ENCODE results near the gene IL11.

IL11 gene

GRCh38 chr19:55353803-55354697 is 16.2 kb downstream of the IL11 start:
- peak overlapping the region; percentile 37 for H3K4me3 ChIP-seq (ENCODE audit: low read depth, low read length)

DNA sequence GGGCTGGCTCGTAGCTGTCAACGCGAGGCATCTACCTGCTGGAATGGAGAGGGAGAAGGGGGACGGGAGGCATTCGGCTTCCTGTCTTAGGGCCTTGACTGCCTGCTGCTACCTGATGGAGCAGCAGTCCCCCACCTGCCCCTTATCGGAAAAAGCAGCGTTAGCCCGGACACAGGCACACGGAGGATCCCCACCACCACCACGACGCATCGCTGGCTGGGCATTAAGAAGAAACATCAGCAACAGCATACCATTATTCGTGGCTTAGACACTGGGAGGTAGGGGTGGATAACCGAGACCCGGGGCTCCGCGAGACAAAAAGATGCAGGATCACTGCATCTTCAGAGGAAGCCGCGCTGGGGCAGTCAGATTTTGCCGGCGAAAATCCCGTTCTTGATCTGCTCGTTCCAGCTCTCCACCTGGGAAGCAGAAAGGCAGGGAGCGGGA is 16.9 kb downstream of the IL11 start:
- peak overlapping the region; percentile 37 for H3K4me3 ChIP-seq (ENCODE audit: low read depth, low read length)

GRCh38 chr19:55352549-55353145 is 17.6 kb downstream of the IL11 start:
- H3K4me3 ChIP-seq (ENCODE audit: low read depth, low read length): no peak overlapping the region

DNA sequence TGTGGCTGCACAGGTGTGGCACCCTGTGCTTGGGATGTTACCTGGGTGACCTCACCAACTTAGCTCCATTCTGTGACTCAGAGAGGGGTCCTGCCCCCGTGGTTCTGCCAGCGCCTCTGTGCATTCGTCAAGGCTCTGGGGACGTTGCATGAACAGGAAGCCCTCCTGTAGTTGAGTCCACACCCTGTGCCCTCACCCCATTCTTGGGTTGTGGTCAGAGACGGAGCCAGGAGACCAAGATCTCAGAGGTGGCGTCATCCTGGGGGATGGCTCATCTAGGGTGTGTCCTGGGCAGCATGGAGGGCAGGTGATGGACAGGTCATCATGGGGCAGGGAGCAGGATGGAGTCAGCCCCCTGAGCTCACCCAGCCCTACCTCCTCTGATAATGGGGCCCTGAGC is 18.2 kb downstream of the IL11 start:
- no peak overlapping the region for H3K4me3 ChIP-seq (ENCODE audit: low read depth, low read length)

- no peak overlapping the region for H3K4me3 ChIP-seq (ENCODE audit: low read depth, low read length)
These were observed 19.5 kb downstream of the IL11 start for GRCh38 chr19:55350620-55351315.

- H3K4me3 ChIP-seq (ENCODE audit: low read depth, low read length): no peak overlapping the region
These were observed 21.8 kb downstream of the IL11 start for GRCh38 chr19:55348317-55349034.

DNA sequence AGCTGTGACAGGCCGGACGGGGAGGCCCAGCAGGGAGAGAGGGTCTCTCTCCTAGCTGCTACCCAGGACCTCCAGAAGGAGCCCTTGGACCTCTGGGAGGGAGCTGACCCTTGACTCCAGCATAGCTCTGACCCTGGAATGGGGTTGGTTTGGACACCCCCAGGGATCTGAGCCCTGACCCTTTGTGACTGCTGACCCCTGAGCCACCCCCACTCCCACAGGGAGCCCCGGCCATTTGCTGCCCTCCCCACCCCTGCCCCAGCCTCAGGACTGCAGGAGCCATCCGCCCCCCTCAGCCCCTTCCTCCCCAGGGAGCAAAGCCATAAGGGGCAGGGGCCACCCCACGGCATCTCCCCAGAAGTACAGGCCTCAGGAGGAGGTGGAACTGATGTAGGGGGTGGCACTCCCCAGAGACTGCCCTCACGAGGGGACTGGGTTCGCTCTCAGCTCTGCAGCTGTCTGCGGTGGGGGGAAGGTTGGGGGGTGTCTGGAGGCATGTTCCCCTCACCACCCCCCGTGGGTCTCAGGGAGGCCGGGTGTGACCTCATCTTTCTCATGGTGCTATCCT is 22.7 kb downstream of the IL11 start:
- no peak overlapping the region for H3K4me3 ChIP-seq (ENCODE audit: low read depth, low read length)

DNA sequence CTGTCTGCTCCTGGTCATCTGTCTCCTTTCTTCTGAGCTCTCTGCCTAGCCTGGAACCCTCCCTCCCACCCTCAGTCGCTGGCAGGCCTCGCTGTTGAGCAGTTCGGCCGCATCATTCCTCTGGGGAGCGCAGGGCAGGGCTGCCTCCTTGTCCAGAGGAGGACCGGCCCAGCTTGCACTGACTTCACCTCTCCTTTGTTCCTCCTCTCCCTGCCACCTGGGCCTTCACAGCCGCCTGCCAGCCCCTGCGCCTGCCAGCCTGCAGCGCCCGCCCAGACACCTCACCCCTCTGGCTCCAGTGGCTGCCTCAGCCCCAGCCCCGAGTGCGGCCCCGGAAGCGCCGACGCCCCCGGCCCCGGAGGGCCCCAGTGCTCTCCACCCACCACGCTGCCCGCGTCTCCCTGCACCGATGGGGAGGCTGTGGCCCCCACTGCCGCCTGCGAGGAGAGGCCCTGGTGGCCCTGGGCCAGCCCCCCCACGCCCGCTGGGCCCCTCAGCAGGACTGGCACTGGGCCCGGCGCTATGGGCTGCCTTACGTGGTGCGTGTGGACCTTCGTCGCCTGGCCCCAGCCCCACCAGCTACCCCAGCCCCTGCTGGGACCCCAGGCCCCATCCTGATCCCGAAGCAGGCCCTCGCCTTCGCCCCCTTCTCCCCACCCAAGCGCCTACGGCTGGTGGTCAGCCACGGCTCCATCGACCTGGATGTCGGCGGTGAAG is 23.4 kb downstream of the IL11 start:
- H3K4me3 ChIP-seq (ENCODE audit: low read depth, low read length): no peak overlapping the region

- H3K4me3 ChIP-seq (ENCODE audit: low read depth, low read length): no peak overlapping the region
These were observed 24.2 kb downstream of the IL11 start for GRCh38 chr19:55345818-55346724.

GRCh38 chr19:55345101-55345817 is 25.0 kb downstream of the IL11 start:
- H3K4me3 ChIP-seq (ENCODE audit: low read depth, low read length): no peak overlapping the region

- H3K4me3 ChIP-seq (ENCODE audit: low read depth, low read length): no peak overlapping the region
These were observed 25.8 kb downstream of the IL11 start for GRCh38 chr19:55344444-55344843.

- H3K4me3 ChIP-seq (ENCODE audit: low read depth, low read length): no peak overlapping the region
These were observed 28.4 kb downstream of the IL11 start for GRCh38 chr19:55341595-55342531.

DNA sequence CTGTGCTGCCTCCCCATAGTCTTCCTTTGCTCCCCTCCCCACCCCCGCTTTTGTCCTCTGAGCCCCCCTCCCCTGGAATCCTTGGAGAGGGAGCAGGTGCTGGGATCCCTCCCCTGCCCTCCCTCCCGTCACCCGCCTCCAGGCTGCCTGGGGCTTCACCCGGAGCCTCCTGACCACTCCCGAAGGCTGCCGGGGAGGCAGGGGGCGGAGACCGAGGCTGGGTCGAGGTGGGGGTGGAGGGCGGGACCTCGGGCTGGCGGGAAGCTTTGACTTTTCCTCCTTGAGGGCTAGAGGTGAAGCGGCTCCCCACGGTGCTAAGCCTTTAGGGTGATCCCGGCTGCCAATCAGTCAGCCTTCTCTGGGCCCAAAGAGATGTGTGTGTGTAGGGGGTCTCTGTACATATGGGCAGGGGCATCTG is 29.1 kb downstream of the IL11 start:
- H3K4me3 ChIP-seq (ENCODE audit: low read depth, low read length): peak overlapping the region; percentile 72

GRCh38 chr19:55340784-55341147 is 29.5 kb downstream of the IL11 start:
- H3K4me3 ChIP-seq (ENCODE audit: low read depth, low read length): peak overlapping the region; percentile 72

- H3K4me3 ChIP-seq (ENCODE audit: low read depth, low read length): peak overlapping the region; percentile 72
These were observed 30.1 kb downstream of the IL11 start for GRCh38 chr19:55339889-55340783.

DNA sequence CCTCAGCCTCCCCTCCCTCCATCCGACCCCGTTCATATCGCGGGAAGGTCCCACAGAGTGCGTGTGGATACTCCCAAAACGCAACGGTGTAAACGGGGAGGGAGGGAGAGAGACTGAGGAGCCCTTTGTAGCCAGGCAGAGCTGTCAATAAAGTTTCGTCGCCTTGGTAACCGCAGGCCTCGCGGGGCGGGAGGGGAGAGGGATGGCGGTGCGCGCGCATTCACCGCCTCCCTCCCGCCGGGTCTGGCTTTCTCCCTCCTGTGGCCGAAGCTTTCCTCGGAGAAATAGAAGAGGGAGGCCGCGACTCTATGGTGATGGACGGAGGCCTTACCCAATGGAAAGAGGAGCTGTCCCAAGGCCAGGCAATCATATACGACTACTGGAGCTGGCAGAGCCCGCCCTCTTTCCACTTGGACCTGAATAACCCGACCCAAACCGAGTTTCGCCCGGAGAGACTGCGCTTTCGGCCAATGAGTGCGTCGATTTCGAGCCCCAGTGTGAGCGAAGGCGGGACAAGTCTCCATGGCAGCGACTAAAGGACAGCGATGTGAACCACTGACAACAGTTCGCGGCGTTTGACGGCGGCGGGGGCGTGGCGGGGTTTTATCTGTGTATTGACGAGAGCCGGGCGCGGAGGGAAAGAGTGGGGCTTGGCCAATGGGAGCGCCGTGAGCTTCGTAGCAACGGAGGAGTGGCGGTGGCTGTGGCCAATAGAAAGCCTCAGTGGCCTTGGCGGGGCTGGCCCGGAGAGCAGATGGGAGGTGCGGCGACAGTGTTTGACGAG is 31.0 kb downstream of the IL11 start, which contains the start of gene KMT5C:
Gene KMT5C, plus strand, starts transcription at position 772 of the 784 bp plus-strand sequence. CDS start 2,061 bp downstream, outside the sequence.
- H3K4me3 ChIP-seq (ENCODE audit: low read depth, low read length): peak within 1 kb of the TSS; percentile 72

Measured in iPS-11a (cell line).